GM18502 (cell line): ENCODE results near the gene CHRDL2.
"Not testable (repeated sequence)": the region's sequence is repeated elsewhere in the genome, so short reads cannot be mapped to it uniquely, and the experiment has no call there.

Source experiments
- ATAC-seq: cut with Tn5 transposase; IDR thresholded peaks from one replicate; pipeline ENCODE4 v1.9.1; 2021; ENCODE audit warnings: mild to moderate bottlenecking; ENCODE audit not compliant: unreplicated experiment, poor library complexity

CHRDL2 gene

GRCh38 chr11:74731301-74732094, at the start of gene CHRDL2:
Gene CHRDL2, minus strand, starts transcription at chr11:74731426. Its CDS starts 538 bp downstream, at chr11:74730888.
- ATAC-seq, result no peak

GRCh38 chr11:74780248-74781005, 49.2 kb upstream of the CHRDL2 start:
- no peak for ATAC-seq

- ATAC-seq, result no peak
Observed at GRCh38 chr11:74778581-74778980, 47.4 kb upstream of the CHRDL2 start.

- ATAC-seq, result no peak
Observed at GRCh38 chr11:74777877-74778276, 46.7 kb upstream of the CHRDL2 start.

GRCh38 chr11:74777038-74777437, 45.8 kb upstream of the CHRDL2 start:
- ATAC-seq, result no peak

- no peak for ATAC-seq
Observed at GRCh38 chr11:74776546-74776945, 45.3 kb upstream of the CHRDL2 start.

- no peak for ATAC-seq
Observed at GRCh38 chr11:74775762-74776161, 44.5 kb upstream of the CHRDL2 start.

GRCh38 chr11:74773476-74773875, 42.2 kb upstream of the CHRDL2 start:
- ATAC-seq, result no peak

GRCh38 chr11:74771139-74771538, 39.9 kb upstream of the CHRDL2 start:
- ATAC-seq, result no peak

GRCh38 chr11:74770456-74770855, 39.2 kb upstream of the CHRDL2 start:
- ATAC-seq, result no peak

GRCh38 chr11:74769055-74769707, 38.0 kb upstream of the CHRDL2 start:
- ATAC-seq, result no peak

- ATAC-seq, result peak; percentile 63
Observed at GRCh38 chr11:74768172-74768651, 37.0 kb upstream of the CHRDL2 start.

- no peak for ATAC-seq
Observed at GRCh38 chr11:74766905-74767304, 35.7 kb upstream of the CHRDL2 start.

- no peak for ATAC-seq
Observed at GRCh38 chr11:74756571-74756970, 25.3 kb upstream of the CHRDL2 start.

GRCh38 chr11:74755395-74755995, 24.3 kb upstream of the CHRDL2 start:
- ATAC-seq, result no peak

- ATAC-seq, result peak; percentile 45
Observed at GRCh38 chr11:74754507-74755252, 23.5 kb upstream of the CHRDL2 start.

- ATAC-seq, result no peak
Observed at GRCh38 chr11:74751303-74751702, 20.1 kb upstream of the CHRDL2 start.

- not testable (repeated sequence) for ATAC-seq
Observed at GRCh38 chr11:74750598-74750997, 19.4 kb upstream of the CHRDL2 start.

GRCh38 chr11:74749965-74750296, 18.7 kb upstream of the CHRDL2 start:
- no peak for ATAC-seq
